ENCODE results near the gene LY6G6F. TPM values are rescaled to one million over a fixed set of nuclear protein-coding genes. Genes with fewer than 3 reads are reported as not detected.

LY6G6F gene
- total and polyA plus RNA-seq, 2 of the 13 experiments (the other 11 are each of a cell fraction or from before 2014, with no cell fraction given): not detected

GRCh38 chr6:31736021-31736767 is 29.5 kb downstream of the LY6G6F start, which contains the start of gene CLIC1 (continued):
- no peak for TF ChIP-seq ZNF34 (CRISPR knock-in tag; IDR thresholded peaks at IDR 0.05; ENCODE audit: borderline replicate concordance)
- 0 out of 2 replicates have a peak, but pooled peaks have one; percentile 10 for TF ChIP-seq MIER2 (CRISPR knock-in tag; IDR thresholded peaks at IDR 0.05)
- peak; percentile 73 for TF ChIP-seq PHF8 (CRISPR knock-in tag; IDR thresholded peaks at IDR 0.05)
- TF ChIP-seq MAZ (IDR thresholded peaks at IDR 0.05; ENCODE audit: borderline replicate concordance, low read depth, low read length): peak; percentile 97
- TF ChIP-seq MAZ (CRISPR knock-in tag; IDR thresholded peaks at IDR 0.05; ENCODE audit: low read depth): peak; percentile 85
- no peak for TF ChIP-seq EED (CRISPR knock-in tag; IDR thresholded peaks at IDR 0.05)
- no peak for TF ChIP-seq CENPBD1 (CRISPR knock-in tag; IDR thresholded peaks at IDR 0.05; ENCODE audit: borderline replicate concordance, low read depth)
- TF ChIP-seq TARDBP (CRISPR knock-in tag; IDR thresholded peaks at IDR 0.05): 0 out of 2 replicates have a peak, but pooled peaks have one; percentile 58
- peak; percentile 45; the same call in 1 of the 2 replicates for TF ChIP-seq ZNF343 (CRISPR knock-in tag; IDR thresholded peaks at IDR 0.05)
- peak; percentile 32; the same call in 1 of the 2 replicates for TF ChIP-seq NFE2L2 (IDR thresholded peaks at IDR 0.05; ENCODE audit: low read length)
- peak; percentile 80; the same call in 1 of the 2 replicates for TF ChIP-seq ZNF772 (CRISPR knock-in tag; IDR thresholded peaks at IDR 0.05)
- TF ChIP-seq SMAD9 (CRISPR knock-in tag; IDR thresholded peaks at IDR 0.05): no peak
- TF ChIP-seq E2F1 (CRISPR knock-in tag; IDR thresholded peaks at IDR 0.05): no peak
- no peak for TF ChIP-seq MAX (IDR thresholded peaks at IDR 0.05)
- 0 out of 2 replicates have a peak, but pooled peaks have one; percentile 16 for TF ChIP-seq TP53 (CRISPR knock-in tag; conservative IDR thresholded peaks at IDR 0.05)
- TF ChIP-seq NFRKB (IDR thresholded peaks at IDR 0.05): no peak
- no peak for TF ChIP-seq ZC3H4 (CRISPR knock-in tag; IDR thresholded peaks at IDR 0.05; ENCODE audit: borderline replicate concordance)
- peak; percentile 96 for TF ChIP-seq DRAP1 (CRISPR knock-in tag; IDR thresholded peaks at IDR 0.05)
- TF ChIP-seq RCOR2 (CRISPR knock-in tag; IDR thresholded peaks at IDR 0.05): peak; percentile 85; the same call in 1 of the 2 replicates
- TF ChIP-seq REST (IDR thresholded peaks at IDR 0.05; ENCODE audit: borderline replicate concordance in 1 of 2, low read depth in 1 of 2, low read length in 2 of 2): 0 out of 4 replicates have a peak, but pooled peaks of 1 of the 2 experiments have one; percentile 17
- TF ChIP-seq ZNF616 (CRISPR knock-in tag; IDR thresholded peaks at IDR 0.05; ENCODE audit: low read depth): no peak; the same call in 1 of the 2 replicates
- no peak for TF ChIP-seq NR1H2 (CRISPR knock-in tag; IDR thresholded peaks at IDR 0.05; ENCODE audit: borderline replicate concordance, low read depth)
- peak; percentile 73 for TF ChIP-seq GATAD2A (CRISPR knock-in tag; IDR thresholded peaks at IDR 0.05)
- TF ChIP-seq SYNCRIP (IDR thresholded peaks at IDR 0.05; ENCODE audit: insufficient read depth, low read depth, low read length): no peak
- no peak for TF ChIP-seq NR3C1 (CRISPR knock-in tag; IDR thresholded peaks at IDR 0.05)
